ENCODE measurements around the gene LIG3.

- no peak for TF ChIP-seq YY1 (IDR thresholded peaks at IDR 0.05; ENCODE audit: insufficient read depth, insufficient read length)
- no peak for TF ChIP-seq SUZ12 (IDR thresholded peaks at IDR 0.05; ENCODE audit: extremely low read depth, insufficient read depth, insufficient read length)
Measured at GRCh38 chr17:35051183-35051578, 70.9 kb downstream of the LIG3 start.

Data from NT2/D1 (cell line).